ENCODE data around the gene RPIA. TPM values are rescaled to one million over a fixed set of nuclear protein-coding genes. Genes with fewer than 3 reads are reported as not detected.

RPIA gene
- total and polyA plus RNA-seq, 9 of the 15 experiments (the other 6 are each of a cell fraction or from before 2014, with no cell fraction given) = 7.8 to 41.2 (median 25.8) TPM

GRCh38 chr2:88654714-88655113, 36.8 kb upstream of the RPIA start (continued):
- TF ChIP-seq, protein P1, sequence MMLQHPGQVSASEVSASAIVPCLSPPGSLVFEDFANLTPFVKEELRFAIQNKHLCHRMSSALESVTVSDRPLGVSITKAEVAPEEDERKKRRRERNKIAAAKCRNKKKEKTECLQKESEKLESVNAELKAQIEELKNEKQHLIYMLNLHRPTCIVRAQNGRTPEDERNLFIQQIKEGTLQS (IDR thresholded peaks at IDR 0.05) = peak; percentile 80
- TF ChIP-seq, protein P1 (CRISPR knock-in tag; conservative IDR thresholded peaks at IDR 0.05) = no peak
- TF ChIP-seq ATF4 (CRISPR knock-in tag; IDR thresholded peaks at IDR 0.05) = no peak
- peak; percentile 83 to 85 for TF ChIP-seq TRIM24 (IDR thresholded peaks at IDR 0.05)
- TF ChIP-seq SNRNP70 (optimal IDR thresholded peaks at IDR 0.05; ENCODE audit: low read depth, low read length) = no peak
- TF ChIP-seq IRF9 (tag; IDR thresholded peaks at IDR 0.05) = no peak
- TF ChIP-seq C11orf30 (IDR thresholded peaks at IDR 0.05; ENCODE audit: low read depth) = no peak

DNA sequence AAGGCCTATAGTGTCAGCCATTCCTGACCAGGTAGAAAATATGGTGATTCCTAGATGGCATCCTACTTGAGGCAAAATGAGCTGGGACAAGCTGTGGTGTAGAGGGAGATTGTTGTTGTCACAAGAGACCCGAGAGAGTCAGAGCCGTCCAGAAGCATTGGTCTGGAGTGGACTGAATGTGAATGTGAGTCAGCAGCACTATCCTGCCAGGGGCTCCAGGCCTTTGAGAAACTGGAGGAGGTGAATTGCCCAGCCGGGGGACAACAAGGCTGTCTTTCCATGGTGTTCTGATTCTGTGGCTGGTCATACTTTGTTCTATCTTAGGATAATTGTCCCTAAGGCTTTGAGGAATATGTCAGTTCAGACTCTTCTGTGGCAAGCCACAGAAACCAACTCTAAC, 34.8 kb upstream of the RPIA start:
- Histone ChIP-seq H3K4me2 (ENCODE audit: insufficient read depth, low read length) (no peak overlapping the region), H3K27me3 (ENCODE audit: control insufficient read depth in 2 of 2, insufficient read depth in 2 of 2, low read length in 2 of 2) (no peaks in the 10 kb centered on the region), H3K4me1 (replicated peaks in 1 of 2; ENCODE audit: control insufficient read depth in 2 of 2, insufficient read depth in 2 of 2, low read length in 2 of 2) (peaks cover 3 to 24% of the 10 kb centered on the region in 2 experiments; a peak in 4 of 5 replicates), H3K9ac (ENCODE audit: insufficient read depth in 1 of 2, low read depth in 2 of 2, low read length in 2 of 2) (no peak overlapping the region), H2AFZ (ENCODE audit: low read depth, low read length) (peak overlapping the region; percentile 54; the same call in 1 of the 2 replicates), H3K9me1 (ENCODE audit: control insufficient read depth, insufficient read depth, low read length) (no peaks in the 10 kb centered on the region), H3K9me3 (replicated peaks; ENCODE audit: control insufficient read depth, insufficient read depth, low read depth, low read length) (no peaks in the 10 kb centered on the region), H3K36me3 (ENCODE audit: control insufficient read depth, insufficient read depth, low read length) (no peaks in the 10 kb centered on the region), H3K79me2 (ENCODE audit: control insufficient read depth, insufficient read depth, low read length) (no peaks in the 10 kb centered on the region), H4K20me1 (replicated peaks; ENCODE audit: control insufficient read depth, insufficient read depth, low read length) (no peaks in the 10 kb centered on the region), H3K27ac (ENCODE audit: extremely low read depth, low read depth, low read length) (no peak overlapping the region), H3K4me3 (no peak overlapping the region)
- intact Hi-C loops (cut with micrococcal nuclease) = no loop called here
- FAIRE-seq (no peak), ATAC-seq (peak; percentile 29; the same call in 2 of the 3 replicates), DNase-seq (ENCODE audit: extremely low read depth in 1 of 4, low spot score in 3 of 4) (peak in 1 of 4 experiments; percentile 19)
- in situ Hi-C loops (cut with MboI) = no loop called here
- ChIA-PET POLR2A (interaction anchor here (0.6 to 1.2 kb wide), 3 partner anchors 8 to 29 kb away, joined by 3 to 4 read pairs (median 3); partner anchors contain the start of gene EIF2AK3), CTCF (ENCODE audit: low intra/inter-chr PET ratio) (no interaction called here)
- WGBS (ENCODE audit: insufficient coverage, low coverage, missing lambda C conversion rate) = 26% methylated on average over 3 of the region's 3 CpGs
- no TSS peak for BruUV-seq (replicated peaks)
- no peak for TF ChIP-seq TEAD1 (CRISPR knock-in tag; IDR thresholded peaks at IDR 0.05)
- TF ChIP-seq, protein P2, sequence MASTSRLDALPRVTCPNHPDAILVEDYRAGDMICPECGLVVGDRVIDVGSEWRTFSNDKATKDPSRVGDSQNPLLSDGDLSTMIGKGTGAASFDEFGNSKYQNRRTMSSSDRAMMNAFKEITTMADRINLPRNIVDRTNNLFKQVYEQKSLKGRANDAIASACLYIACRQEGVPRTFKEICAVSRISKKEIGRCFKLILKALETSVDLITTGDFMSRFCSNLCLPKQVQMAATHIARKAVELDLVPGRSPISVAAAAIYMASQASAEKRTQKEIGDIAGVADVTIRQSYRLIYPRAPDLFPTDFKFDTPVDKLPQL (IDR thresholded peaks at IDR 0.05; ENCODE audit: extremely low read depth, insufficient read length) = no peak
- TF ChIP-seq SRSF7 (optimal IDR thresholded peaks at IDR 0.05; ENCODE audit: low read depth, low read length) = no peak
- no peak for TF ChIP-seq SLC30A9 (CRISPR knock-in tag; IDR thresholded peaks at IDR 0.05)
- TF ChIP-seq HMBOX1 (IDR thresholded peaks at IDR 0.05) = no peak
- no peak for TF ChIP-seq GTF2A2 (tag; IDR thresholded peaks at IDR 0.05)
- no peak for TF ChIP-seq MIER1 (IDR thresholded peaks at IDR 0.05; ENCODE audit: low read depth)
- TF ChIP-seq CHD2 (IDR thresholded peaks at IDR 0.05; ENCODE audit: low read depth, low read length) = no peak
- TF ChIP-seq KDM4B (IDR thresholded peaks at IDR 0.05; ENCODE audit: borderline replicate concordance in 2 of 2, low read depth in 1 of 2) = no peak
